B cell (primary cell): Measurements from ENCODE around the gene TGFBRAP1. TPM values are rescaled to one million over a fixed set of nuclear protein-coding genes. Genes with fewer than 3 reads are reported as not detected.

Experiments
- ATAC-seq: fragments of 200-7000 bp; cut with Tn5 transposase; one replicate; pipeline ENCODE4 v1.10.0; 2021; ENCODE audit warnings: low read depth, mild to moderate bottlenecking, moderate number of reproducible peaks, moderate library complexity
- CTCF ChIA-PET: fragments of 350-600 bp; sonication (Branson Sonifier 250); formaldehyde crosslinking; loops from one replicate; lab custom pipeline; 2021; ENCODE audit warnings: antibody characterized with exemption, inconsistent platforms; lab: Charles Lee
- POLR2A ChIA-PET: fragments of 350-600 bp; sonication (Branson Sonifier 250); formaldehyde crosslinking; loops from one replicate; lab custom pipeline; 2021; ENCODE audit warnings: antibody characterized with exemption; lab: Charles Lee
- DNase-seq: peaks from one replicate; pipeline ENCODE4 v3.0.0; 2013
- H2AFZ ChIP-seq: 2 replicates; pipeline ENCODE4 v1.6.1; 2012; ENCODE audit warnings: mild to moderate bottlenecking, low read depth, low read length; ENCODE audit not compliant: insufficient read depth, poor library complexity, severe bottlenecking
- H3K27ac ChIP-seq, 2 donors: 1 replicate in 1 of 2; 2 replicates in 1 of 2; pipeline ENCODE4 v1.5.1; 2012 to 2013; ENCODE audit warnings: low read length in 2 of 2, mild to moderate bottlenecking in 2 of 2, moderate library complexity in 1 of 2
- H3K27me3 ChIP-seq, 4 experiments: fragments of 200-600 bp in 1 of 4; sonication (generic) in 1 of 4; replicated peaks in 1 of 4; 1 replicate in 2 of 4; 2 replicates in 2 of 4; pipeline versions ENCODE4 v1.6.1 to v1.7.0; 2013 to 2016; ENCODE audit warnings: low read length in 3 of 4, mild to moderate bottlenecking in 2 of 4, mixed read lengths in 1 of 4, moderate library complexity in 1 of 4; ENCODE audit not compliant: insufficient read depth in 4 of 4, control insufficient read depth in 3 of 4; ENCODE audit errors: control extremely low read depth in 1 of 4
- H3K36me3 ChIP-seq, 2 experiments: replicated peaks in 1 of 2; 1 replicate in 1 of 2; 2 replicates in 1 of 2; pipeline versions ENCODE4 v1.6.1 to v1.7.1; 2013; ENCODE audit warnings: low read length in 1 of 2; ENCODE audit not compliant: insufficient read depth in 2 of 2, control insufficient read depth in 1 of 2; ENCODE audit errors: control extremely low read depth in 1 of 2, extremely low read depth in 1 of 2
- H3K4me1 ChIP-seq, 2 donors: fragments of 200-600 bp in 1 of 2; sonication (generic) in 1 of 2; 1 replicate in 1 of 2; 2 replicates in 1 of 2; pipeline versions ENCODE4 v1.5.1 to v1.6.1; 2013 to 2017; ENCODE audit warnings: low read length in 2 of 2; ENCODE audit not compliant: control insufficient read depth in 2 of 2, insufficient read depth in 2 of 2
- H3K4me2 ChIP-seq: replicated peaks from 2 replicates; pipeline ENCODE3; 2012; ENCODE audit warnings: mild to moderate bottlenecking, low read depth, low read length; ENCODE audit not compliant: poor library complexity, severe bottlenecking
- H3K4me3 ChIP-seq, 5 experiments: fragments of 200-600 bp in 1 of 5; sonication (generic) in 1 of 5; 1 replicate in 3 of 5; 2 replicates in 2 of 5; pipeline versions ENCODE4 v1.5.1 to v1.7.0; 2011 to 2016; ENCODE audit warnings: low read length in 4 of 5, mild to moderate bottlenecking in 4 of 5, low read depth in 2 of 5, control low read depth in 1 of 5, moderate library complexity in 1 of 5; ENCODE audit not compliant: insufficient read depth in 1 of 5; ENCODE audit errors: control extremely low read depth in 1 of 5, extremely low read depth in 1 of 5
- H3K79me2 ChIP-seq: fragments of 200-600 bp; sonication (generic); one replicate; pipeline ENCODE4 v1.6.0; 2016; ENCODE audit warnings: low read length; ENCODE audit not compliant: control insufficient read depth, insufficient read depth
- H3K9ac ChIP-seq: fragments of 200-600 bp; sonication (generic); 2 replicates; pipeline ENCODE4 v1.6.1; 2017; ENCODE audit warnings: mild to moderate bottlenecking, low read length, moderate library complexity
- H3K9me3 ChIP-seq, 3 donors: one replicate each; pipeline versions ENCODE4 v1.6.1 to v1.7.1; 2013; ENCODE audit warnings: low read length in 2 of 3; ENCODE audit not compliant: control insufficient read depth in 2 of 3, insufficient read depth in 1 of 3; ENCODE audit errors: control extremely low read depth in 1 of 3
- H4K20me1 ChIP-seq: 2 replicates; pipeline ENCODE4 v1.6.0; 2012; ENCODE audit warnings: mild to moderate bottlenecking, low read length; ENCODE audit not compliant: insufficient read depth, control insufficient read depth, poor library complexity, severe bottlenecking
- H3K27ac Mint-ChIP-seq: one replicate; pipeline ENCODE4 v1.8.0; 2021; ENCODE audit warnings: mixed read lengths
- H3K27me3 Mint-ChIP-seq: one replicate; pipeline ENCODE4 v1.8.0; 2021; ENCODE audit warnings: mixed read lengths
- H3K4me1 Mint-ChIP-seq: one replicate; pipeline ENCODE4 v1.8.0; 2021; ENCODE audit warnings: mixed read lengths
- H3K4me3 Mint-ChIP-seq: one replicate; pipeline ENCODE4 v1.8.0; 2021; ENCODE audit warnings: mixed read lengths
- H3K9me3 Mint-ChIP-seq: one replicate; pipeline ENCODE4 v1.8.0; 2022; ENCODE audit warnings: mixed read lengths; ENCODE audit not compliant: insufficient read depth
- CTCF ChIP-seq: fragments of 200-600 bp; IDR thresholded peaks from one replicate; pipeline ENCODE4 v1.8.0; 2022; ENCODE audit warnings: antibody characterized with exemption, mild to moderate bottlenecking
- EZH2 ChIP-seq: IDR thresholded peaks from 2 replicates; pipeline ENCODE4 v1.6.1; 2012; ENCODE audit warnings: borderline replicate concordance, low read depth, mild to moderate bottlenecking, moderate library complexity, low read length; ENCODE audit not compliant: insufficient read depth, poor library complexity, severe bottlenecking
- WGBS: methylation state at CpG from one replicate; pipeline ENCODE4 v1.1.5; 2013; ENCODE audit warnings: missing lambda C conversion rate; ENCODE audit not compliant: insufficient coverage; 5-methylcytosine and 5-hydroxymethylcytosine counted together
- intact Hi-C: fragments of 100-400 bp; cut with micrococcal nuclease; formaldehyde crosslinking; loops from one replicate; pipeline ENCODE4 v1.10.0; 2022
- polyA plus RNA-seq: library from polyadenylated mRNA; depleted of rRNA; stranded (reverse); fragments of >200 nt; gene quantifications from 2 replicates; pipeline ENCODE4 v1.2.3, GENCODE V29; 2012
- total RNA-seq, 2 donors: library from RNA; stranded (reverse); fragments of 120-200 nt in 1 of 2; gene quantifications; 1 replicate in 1 of 2; 2 replicates in 1 of 2; pipeline versions ENCODE4 v1.2.3 to v1.2.4, GENCODE V29; 2013 to 2022

TGFBRAP1 gene
- total and polyA plus RNA-seq, 2 donors (not counting 1 experiment from before 2014, with no cell fraction given) = 9.3 to 21.7 TPM

GRCh38 chr2:105238664-105239240, 90.8 kb downstream of the TGFBRAP1 start:
- H3K4me3 ChIP-seq = no peak overlapping the region
- Mint-ChIP-seq H3K9me3 (no peaks in the 10 kb centered on the region), H3K27ac (no peak overlapping the region), H3K4me1 (peaks cover 24% of the 10 kb centered on the region), H3K4me3 (no peak overlapping the region), H3K27me3 (no peaks in the 10 kb centered on the region)
- CTCF ChIA-PET = interaction anchor here (0.7 to 16.5 kb wide), 21 partner anchors 12 to 760 kb away, joined by 3 to 643 read pairs (median 3); no protein-coding TSS in a partner anchor
- peaks cover 10 to 12% of the 10 kb centered on the region in 2 donors for H3K4me1 ChIP-seq
- POLR2A ChIA-PET = interaction anchor here (0.6 kb wide), 1 partner anchor 52 kb away, joined by 5 read pairs; no protein-coding TSS in a partner anchor
- no peak overlapping the region for H3K27ac ChIP-seq
- 85% methylated on average over 13 of the region's 14 CpGs for WGBS
- no peaks in the 10 kb centered on the region for H3K36me3 ChIP-seq
- no peak overlapping the region for H3K9ac ChIP-seq
- intact Hi-C loops = loop anchor here (1.0 to 5.0 kb wide), 3 partner anchors 61 to 201 kb away; no protein-coding TSS in a partner anchor
- H3K79me2 ChIP-seq = no peaks in the 10 kb centered on the region
- TF ChIP-seq CTCF (no peak), EZH2 (no peak)
- H2AFZ ChIP-seq = no peak overlapping the region
- H3K27me3 ChIP-seq = no peaks in the 10 kb centered on the region
- no peak overlapping the region for H3K4me2 ChIP-seq
- H4K20me1 ChIP-seq = no peaks in the 10 kb centered on the region
- ATAC-seq (no peak), DNase-seq (no peak)
- no peaks in the 10 kb centered on the region for H3K9me3 ChIP-seq

GRCh38 chr2:105237045-105237765, 92.3 kb downstream of the TGFBRAP1 start:
- Mint-ChIP-seq H3K4me3 (peak overlapping the region; percentile 44), H3K27ac (no peak overlapping the region)
- peak overlapping the region; percentile 43 for H2AFZ ChIP-seq

More at GRCh38 chr2:105237045-105237765, 92.3 kb downstream of the TGFBRAP1 start:
- H3K36me3 ChIP-seq = no peaks in the 10 kb centered on the region
- Mint-ChIP-seq H3K9me3 (no peaks in the 10 kb centered on the region), H3K4me1 (peaks cover 24% of the 10 kb centered on the region), H3K27me3 (no peaks in the 10 kb centered on the region)
- no peaks in the 10 kb centered on the region for H3K79me2 ChIP-seq
- TF ChIP-seq EZH2 (no peak), CTCF (no peak)
- CTCF ChIA-PET = interaction anchor here (0.7 to 16.5 kb wide), 15 partner anchors 9 to 140 kb away, joined by 3 to 643 read pairs (median 4); no protein-coding TSS in a partner anchor
- H3K27ac ChIP-seq = no peak overlapping the region
- H3K4me1 ChIP-seq = peaks cover 10 to 12% of the 10 kb centered on the region in 2 donors
- no peaks in the 10 kb centered on the region for H3K27me3 ChIP-seq
- no peak overlapping the region for H3K4me3 ChIP-seq
- POLR2A ChIA-PET = no interaction called here
- 61% methylated on average over 29 of the region's 41 CpGs for WGBS
- no peaks in the 10 kb centered on the region for H3K9me3 ChIP-seq
- DNase-seq = peak; percentile 24
- H3K9ac ChIP-seq = no peak overlapping the region
- ATAC-seq = no peak
- intact Hi-C loops = loop anchor here (5.0 kb wide), 1 partner anchor 60 kb away; no protein-coding TSS in a partner anchor
- H4K20me1 ChIP-seq = no peaks in the 10 kb centered on the region
- peak overlapping the region; percentile 31 for H3K4me2 ChIP-seq
